Measurements from ENCODE around the gene CD101.

- TF ChIP-seq CTCF (IDR thresholded peaks at IDR 0.05) (no peak), POLR2A (IDR thresholded peaks at IDR 0.05) (no peak), EP300 (IDR thresholded peaks at IDR 0.05) (no peak)
Measured at GRCh38 chr1:116961606-116962005, 40.0 kb upstream of the CD101 start.
